ENCODE data around the gene ANKRD9. TPM values are rescaled to one million over a fixed set of nuclear protein-coding genes. Genes with fewer than 3 reads are reported as not detected.
A peak's percentile ranks its signal among the peaks of the same experiment; 100 is the strongest.
"Not testable (repeated sequence)": the region's sequence is repeated elsewhere in the genome, so short reads cannot be mapped to it uniquely, and the experiment has no call there.

ANKRD9 gene
- total RNA-seq, 1 experiment from 2014 or later, result 23.7 TPM

DNA sequence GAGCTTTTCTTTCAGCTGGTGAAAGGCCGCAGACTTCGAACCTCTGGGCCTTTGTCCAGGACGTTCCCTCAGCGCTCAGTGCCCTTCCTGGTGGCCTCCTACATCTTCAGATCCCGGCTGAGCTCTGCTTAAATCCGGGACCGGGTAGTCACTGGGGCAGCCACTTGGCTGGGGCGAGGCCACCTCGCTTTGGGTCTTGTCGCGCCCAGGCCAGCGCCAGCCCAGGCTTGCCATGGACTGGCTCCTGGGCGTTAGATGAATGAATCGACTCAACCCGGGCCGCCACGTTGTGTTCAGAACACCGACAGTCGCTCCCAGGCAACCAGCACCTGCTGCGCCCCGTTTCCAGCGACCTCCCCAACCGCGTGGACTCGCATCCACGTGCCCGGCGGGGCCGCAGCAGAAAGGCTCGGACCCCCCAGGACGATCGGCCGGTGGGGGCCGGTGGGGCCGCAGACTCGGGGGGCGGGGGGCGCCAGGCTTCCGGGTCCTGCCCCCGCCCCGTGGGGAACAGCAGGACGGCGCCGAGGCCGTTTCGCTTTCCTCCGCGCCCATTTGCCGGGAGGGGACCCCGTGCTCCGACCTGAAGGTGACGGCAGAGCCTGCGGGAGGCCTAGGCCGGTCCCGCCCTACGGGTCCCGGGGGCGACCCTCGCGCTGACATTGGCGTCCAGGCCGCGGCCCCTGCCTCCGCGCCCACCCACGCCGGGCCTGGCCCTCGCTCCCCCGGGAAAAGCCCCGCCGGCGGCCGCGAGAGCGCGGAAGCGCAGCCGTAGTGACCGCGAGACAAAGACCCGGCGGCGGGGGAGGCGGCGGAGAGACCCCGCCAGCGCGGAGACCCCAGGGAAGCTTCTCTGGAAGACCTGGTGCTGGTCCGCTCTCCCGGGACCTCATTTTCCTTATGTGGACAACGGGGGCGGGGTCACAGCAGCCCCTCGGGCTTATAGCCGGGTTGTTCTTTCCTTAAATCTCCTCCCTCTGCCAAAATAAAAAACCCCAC lies 45.5 kb upstream of the ANKRD9 start:
- no TSS peak for BruUV-seq (replicated peaks)
- ChIA-PET POLR2A (no interaction called here), CTCF (no interaction called here)
- Histone ChIP-seq H3K36me3 (ENCODE audit: control insufficient read depth, insufficient read depth, low read length) (no peaks in the 10 kb centered on the region), H3K27ac (ENCODE audit: low read length) (peak overlapping the region; percentile 52), H3K4me3 (ENCODE audit: low read depth in 2 of 2, low read length in 2 of 2) (peak overlapping the region; percentile 47 to 53), H3K9me3 (ENCODE audit: control insufficient read depth, insufficient read depth, low read depth, low read length) (no peaks in the 10 kb centered on the region), H3K27me3 (ENCODE audit: control insufficient read depth, insufficient read depth, low read length) (no peaks in the 10 kb centered on the region), H3K4me1 (ENCODE audit: control insufficient read depth, insufficient read depth, low read length) (peaks cover 11% of the 10 kb centered on the region)
- intact Hi-C loops (cut with micrococcal nuclease; ENCODE audit: unreplicated experiment), result no loop called here
- TF ChIP-seq, protein P1, sequence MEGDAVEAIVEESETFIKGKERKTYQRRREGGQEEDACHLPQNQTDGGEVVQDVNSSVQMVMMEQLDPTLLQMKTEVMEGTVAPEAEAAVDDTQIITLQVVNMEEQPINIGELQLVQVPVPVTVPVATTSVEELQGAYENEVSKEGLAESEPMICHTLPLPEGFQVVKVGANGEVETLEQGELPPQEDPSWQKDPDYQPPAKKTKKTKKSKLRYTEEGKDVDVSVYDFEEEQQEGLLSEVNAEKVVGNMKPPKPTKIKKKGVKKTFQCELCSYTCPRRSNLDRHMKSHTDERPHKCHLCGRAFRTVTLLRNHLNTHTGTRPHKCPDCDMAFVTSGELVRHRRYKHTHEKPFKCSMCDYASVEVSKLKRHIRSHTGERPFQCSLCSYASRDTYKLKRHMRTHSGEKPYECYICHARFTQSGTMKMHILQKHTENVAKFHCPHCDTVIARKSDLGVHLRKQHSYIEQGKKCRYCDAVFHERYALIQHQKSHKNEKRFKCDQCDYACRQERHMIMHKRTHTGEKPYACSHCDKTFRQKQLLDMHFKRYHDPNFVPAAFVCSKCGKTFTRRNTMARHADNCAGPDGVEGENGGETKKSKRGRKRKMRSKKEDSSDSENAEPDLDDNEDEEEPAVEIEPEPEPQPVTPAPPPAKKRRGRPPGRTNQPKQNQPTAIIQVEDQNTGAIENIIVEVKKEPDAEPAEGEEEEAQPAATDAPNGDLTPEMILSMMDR (IDR thresholded peaks at IDR 0.05), result no peak
- no peak for TF ChIP-seq POLR2AphosphoS5 (IDR thresholded peaks at IDR 0.05; ENCODE audit: low read depth, low read length)
- no peak for TF ChIP-seq SIN3A (IDR thresholded peaks at IDR 0.05; ENCODE audit: borderline replicate concordance, insufficient read depth, low read depth, low read length)
- no peak for TF ChIP-seq REST (IDR thresholded peaks at IDR 0.05; ENCODE audit: insufficient read depth in 1 of 2, low read depth in 2 of 2, low read length in 1 of 2)
- TF ChIP-seq TCF7L2 (IDR thresholded peaks at IDR 0.05; ENCODE audit: low read depth, low read length), result no peak
- in situ Hi-C loops (cut with HindIII; ENCODE audit: low pct_unique_long_range_greater_than_20kb, low sequenced_read_pairs), result no loop called here
- ATAC-seq (peak; percentile 80), DNase-seq (ENCODE audit: low read depth, low spot score) (no peak)

- DNase-seq (ENCODE audit: low read depth, low spot score) (no peak), ATAC-seq (peak; percentile 43; the same call in 1 of the 2 replicates)
- intact Hi-C loops (cut with micrococcal nuclease; ENCODE audit: unreplicated experiment) (no loop called here), in situ Hi-C loops (cut with HindIII; ENCODE audit: low pct_unique_long_range_greater_than_20kb, low sequenced_read_pairs) (no loop called here)
- ChIA-PET POLR2A (no interaction called here), CTCF (no interaction called here)
- Histone ChIP-seq H3K9me3 (ENCODE audit: control insufficient read depth, insufficient read depth, low read depth, low read length) (no peaks in the 10 kb centered on the region), H3K36me3 (ENCODE audit: control insufficient read depth, insufficient read depth, low read length) (no peaks in the 10 kb centered on the region), H3K4me3 (ENCODE audit: low read depth in 2 of 2, low read length in 2 of 2) (no peak overlapping the region), H3K27ac (ENCODE audit: low read length) (0 out of 2 replicates have a peak overlapping the region, but pooled peaks have one; percentile 48), H3K4me1 (ENCODE audit: control insufficient read depth, insufficient read depth, low read length) (peaks cover 14% of the 10 kb centered on the region), H3K27me3 (ENCODE audit: control insufficient read depth, insufficient read depth, low read length) (no peaks in the 10 kb centered on the region)
- no TSS peak for BruUV-seq (replicated peaks)
- TF ChIP-seq, protein P1 (IDR thresholded peaks at IDR 0.05), result no peak
- TF ChIP-seq POLR2AphosphoS5 (IDR thresholded peaks at IDR 0.05; ENCODE audit: low read depth, low read length) (no peak), REST (IDR thresholded peaks at IDR 0.05; ENCODE audit: insufficient read depth in 1 of 2, low read depth in 2 of 2, low read length in 1 of 2) (no peak), SIN3A (IDR thresholded peaks at IDR 0.05; ENCODE audit: borderline replicate concordance, insufficient read depth, low read depth, low read length) (no peak), TCF7L2 (IDR thresholded peaks at IDR 0.05; ENCODE audit: low read depth, low read length) (no peak)
These were observed 42.6 kb upstream of the ANKRD9 start for GRCh38 chr14:102551995-102552705.

DNA sequence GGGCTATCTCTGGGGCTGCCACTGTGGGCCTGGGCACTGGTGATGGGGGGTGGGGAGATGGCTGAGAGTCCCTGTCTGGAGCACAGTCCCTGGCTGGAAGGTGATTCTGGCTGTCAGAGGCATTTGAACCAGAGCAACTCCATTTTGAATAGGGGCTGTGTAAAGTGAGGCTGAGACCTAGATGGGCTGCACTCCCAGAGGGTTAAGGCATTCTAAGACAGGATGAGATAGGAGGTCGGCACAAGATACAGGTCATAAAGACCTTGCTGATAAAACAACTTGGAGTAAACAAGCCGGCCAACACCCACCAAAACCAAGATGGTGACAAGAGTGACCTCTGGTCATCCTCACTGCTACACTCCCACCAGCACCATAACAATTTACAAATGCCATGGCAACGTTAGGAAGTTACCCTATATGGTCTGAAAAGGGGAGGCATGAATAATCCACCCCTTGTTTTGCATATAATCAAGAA lies 41.4 kb upstream of the ANKRD9 start:
- intact Hi-C loops (cut with micrococcal nuclease; ENCODE audit: unreplicated experiment); H3K27ac ChIP-seq (ENCODE audit: low read length); H3K27me3 ChIP-seq (ENCODE audit: control insufficient read depth, insufficient read depth, low read length); ATAC-seq; POLR2A ChIA-PET; H3K4me3 ChIP-seq (ENCODE audit: low read depth in 2 of 2, low read length in 2 of 2); DNase-seq (ENCODE audit: low read depth, low spot score); in situ Hi-C loops (cut with HindIII; ENCODE audit: low pct_unique_long_range_greater_than_20kb, low sequenced_read_pairs); H3K36me3 ChIP-seq (ENCODE audit: control insufficient read depth, insufficient read depth, low read length); BruUV-seq (replicated peaks); CTCF ChIA-PET; H3K9me3 ChIP-seq (ENCODE audit: control insufficient read depth, insufficient read depth, low read depth, low read length): not testable (repeated sequence)
- H3K4me1 ChIP-seq (ENCODE audit: control insufficient read depth, insufficient read depth, low read length), result peaks cover 16% of the 10 kb centered on the region
